ENCODE measurements around the gene DDHD1. TPM values are rescaled to one million over a fixed set of nuclear protein-coding genes. Genes with fewer than 3 reads are reported as not detected.

Gene DDHD1
- polyA plus RNA-seq, 1 of the 3 experiments (the other 2 are of a cell fraction) = 1.9 TPM

DNA sequence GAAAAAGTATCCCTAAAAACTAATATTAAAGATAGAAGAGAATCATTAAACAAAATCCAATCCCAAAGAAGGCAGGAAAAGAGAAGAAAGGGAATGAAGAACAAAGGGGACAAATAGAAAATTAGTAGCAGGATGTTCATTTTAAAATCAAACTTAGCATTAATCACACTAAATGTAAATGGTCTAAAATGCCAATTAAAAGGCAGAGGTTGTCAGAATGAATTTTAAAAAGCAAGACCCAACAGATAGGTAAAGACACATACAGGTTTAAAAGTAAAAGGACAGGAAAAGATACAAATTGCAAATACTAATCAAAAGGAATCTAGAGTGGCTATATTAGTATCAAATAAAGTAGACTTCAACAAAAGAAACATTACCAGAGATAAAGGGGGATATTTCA lies 12.5 kb downstream of the DDHD1 start:
- Histone ChIP-seq H2AFZ (ENCODE audit: low read depth) (no peak overlapping the region), H3K27ac (ENCODE audit: low read depth in 2 of 2, low read length in 1 of 2) (no peak overlapping the region), H4K20me1 (ENCODE audit: insufficient read depth) (no peaks in the 10 kb centered on the region), H3K36me3 (replicated peaks in 1 of 2; ENCODE audit: control insufficient read depth in 1 of 2, insufficient read depth in 2 of 2, low read length in 1 of 2) (peaks cover 0 to 6% of the 10 kb centered on the region in 2 experiments), H3K9ac (no peak overlapping the region), H3K9me3 (peaks cover 31% of the 10 kb centered on the region; the same call in 1 of the 2 replicates), H3K79me2 (ENCODE audit: insufficient read depth) (peaks cover 5% of the 10 kb centered on the region), H3F3A (replicated peaks; ENCODE audit: insufficient read depth) (no peaks in the 10 kb centered on the region), H3K4me3 (ENCODE audit: low read depth in 2 of 2, low read length in 1 of 2) (no peak overlapping the region), H3K4me1 (ENCODE audit: control insufficient read depth in 1 of 2, insufficient read depth in 2 of 2, low read depth in 1 of 2, low read length in 1 of 2) (no peaks in the 10 kb centered on the region), H3K9me2 (no peaks in the 10 kb centered on the region), H3K4me2 (no peak overlapping the region), H3K27me3 (ENCODE audit: insufficient read depth) (no peaks in the 10 kb centered on the region)
- no peak for DNase-seq
- TF ChIP-seq, protein P1, sequence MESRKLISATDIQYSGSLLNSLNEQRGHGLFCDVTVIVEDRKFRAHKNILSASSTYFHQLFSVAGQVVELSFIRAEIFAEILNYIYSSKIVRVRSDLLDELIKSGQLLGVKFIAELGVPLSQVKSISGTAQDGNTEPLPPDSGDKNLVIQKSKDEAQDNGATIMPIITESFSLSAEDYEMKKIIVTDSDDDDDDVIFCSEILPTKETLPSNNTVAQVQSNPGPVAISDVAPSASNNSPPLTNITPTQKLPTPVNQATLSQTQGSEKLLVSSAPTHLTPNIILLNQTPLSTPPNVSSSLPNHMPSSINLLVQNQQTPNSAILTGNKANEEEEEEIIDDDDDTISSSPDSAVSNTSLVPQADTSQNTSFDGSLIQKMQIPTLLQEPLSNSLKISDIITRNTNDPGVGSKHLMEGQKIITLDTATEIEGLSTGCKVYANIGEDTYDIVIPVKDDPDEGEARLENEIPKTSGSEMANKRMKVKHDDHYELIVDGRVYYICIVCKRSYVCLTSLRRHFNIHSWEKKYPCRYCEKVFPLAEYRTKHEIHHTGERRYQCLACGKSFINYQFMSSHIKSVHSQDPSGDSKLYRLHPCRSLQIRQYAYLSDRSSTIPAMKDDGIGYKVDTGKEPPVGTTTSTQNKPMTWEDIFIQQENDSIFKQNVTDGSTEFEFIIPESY (IDR thresholded peaks at IDR 0.05; ENCODE audit: borderline replicate concordance, low read depth) = no peak
- no peak for TF ChIP-seq RXRA (IDR thresholded peaks at IDR 0.05; ENCODE audit: borderline replicate concordance, low read depth)
- POLR2A ChIA-PET = no interaction called here
- CTCF ChIA-PET = interaction anchor here (0.6 to 1.3 kb wide), 4 partner anchors 10 to 165 kb away, joined by 3 to 5 read pairs (median 4); no protein-coding TSS in a partner anchor

DNA sequence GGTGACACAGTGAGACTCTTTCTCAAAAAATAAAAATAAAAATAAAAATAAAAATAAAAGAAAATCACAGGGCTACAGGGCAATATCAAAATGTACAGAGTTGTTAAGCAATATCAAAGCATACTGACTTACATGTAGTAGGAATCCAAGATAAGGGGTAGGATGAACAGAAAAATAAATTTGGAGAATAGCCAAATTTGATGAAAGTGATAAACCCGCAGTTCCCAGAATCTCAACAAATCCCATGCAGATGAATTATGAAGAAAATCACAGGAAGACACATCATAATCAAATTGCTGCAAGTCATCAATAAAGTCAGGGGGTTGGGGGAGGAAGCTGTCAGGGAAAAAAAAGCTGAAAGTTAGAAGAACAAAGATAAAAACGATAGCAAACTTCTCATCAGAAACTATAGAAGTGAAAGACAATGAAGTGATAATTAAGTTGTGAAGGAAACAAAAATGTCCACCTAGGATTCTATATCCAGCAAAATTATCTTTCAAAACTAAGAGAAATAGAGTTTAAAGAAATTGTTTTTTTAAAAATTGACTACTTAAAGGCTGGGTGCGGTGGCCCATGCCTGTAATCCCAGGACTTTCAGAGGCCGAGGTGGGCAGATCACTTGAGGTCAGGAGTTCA lies 15.4 kb downstream of the DDHD1 start:
- no peak overlapping the region for H3K4me3 ChIP-seq (ENCODE audit: low read depth in 2 of 2, low read length in 1 of 2)
- H3K27me3 ChIP-seq (ENCODE audit: insufficient read depth) = no peaks in the 10 kb centered on the region
- H3K79me2 ChIP-seq (ENCODE audit: insufficient read depth) = no peaks in the 10 kb centered on the region; the same call in none of the 2 replicates
- POLR2A ChIA-PET = no interaction called here
- no peaks in the 10 kb centered on the region for H3K9me2 ChIP-seq
- H3K27ac ChIP-seq (ENCODE audit: low read depth in 2 of 2, low read length in 1 of 2) = no peak overlapping the region
- TF ChIP-seq GABPA (IDR thresholded peaks at IDR 0.05; ENCODE audit: low read depth) (no peak), TEAD4 (IDR thresholded peaks at IDR 0.05; ENCODE audit: borderline replicate concordance, insufficient read depth) (no peak), MXI1 (IDR thresholded peaks at IDR 0.05; ENCODE audit: low read depth, low read length) (no peak), MEF2A (IDR thresholded peaks at IDR 0.05; ENCODE audit: borderline replicate concordance, low read depth) (no peak), NRF1 (IDR thresholded peaks at IDR 0.05; ENCODE audit: low read depth, low read length) (no peak), TCF12 (IDR thresholded peaks at IDR 0.05) (no peak), NFIC (IDR thresholded peaks at IDR 0.05; ENCODE audit: borderline replicate concordance) (no peak), RXRA (IDR thresholded peaks at IDR 0.05; ENCODE audit: borderline replicate concordance, low read depth) (no peak), TAF1 (IDR thresholded peaks at IDR 0.05; ENCODE audit: borderline replicate concordance, low read depth, low read length) (no peak), RCOR1 (IDR thresholded peaks at IDR 0.05; ENCODE audit: low read length) (no peak)
- TF ChIP-seq, protein P2, sequence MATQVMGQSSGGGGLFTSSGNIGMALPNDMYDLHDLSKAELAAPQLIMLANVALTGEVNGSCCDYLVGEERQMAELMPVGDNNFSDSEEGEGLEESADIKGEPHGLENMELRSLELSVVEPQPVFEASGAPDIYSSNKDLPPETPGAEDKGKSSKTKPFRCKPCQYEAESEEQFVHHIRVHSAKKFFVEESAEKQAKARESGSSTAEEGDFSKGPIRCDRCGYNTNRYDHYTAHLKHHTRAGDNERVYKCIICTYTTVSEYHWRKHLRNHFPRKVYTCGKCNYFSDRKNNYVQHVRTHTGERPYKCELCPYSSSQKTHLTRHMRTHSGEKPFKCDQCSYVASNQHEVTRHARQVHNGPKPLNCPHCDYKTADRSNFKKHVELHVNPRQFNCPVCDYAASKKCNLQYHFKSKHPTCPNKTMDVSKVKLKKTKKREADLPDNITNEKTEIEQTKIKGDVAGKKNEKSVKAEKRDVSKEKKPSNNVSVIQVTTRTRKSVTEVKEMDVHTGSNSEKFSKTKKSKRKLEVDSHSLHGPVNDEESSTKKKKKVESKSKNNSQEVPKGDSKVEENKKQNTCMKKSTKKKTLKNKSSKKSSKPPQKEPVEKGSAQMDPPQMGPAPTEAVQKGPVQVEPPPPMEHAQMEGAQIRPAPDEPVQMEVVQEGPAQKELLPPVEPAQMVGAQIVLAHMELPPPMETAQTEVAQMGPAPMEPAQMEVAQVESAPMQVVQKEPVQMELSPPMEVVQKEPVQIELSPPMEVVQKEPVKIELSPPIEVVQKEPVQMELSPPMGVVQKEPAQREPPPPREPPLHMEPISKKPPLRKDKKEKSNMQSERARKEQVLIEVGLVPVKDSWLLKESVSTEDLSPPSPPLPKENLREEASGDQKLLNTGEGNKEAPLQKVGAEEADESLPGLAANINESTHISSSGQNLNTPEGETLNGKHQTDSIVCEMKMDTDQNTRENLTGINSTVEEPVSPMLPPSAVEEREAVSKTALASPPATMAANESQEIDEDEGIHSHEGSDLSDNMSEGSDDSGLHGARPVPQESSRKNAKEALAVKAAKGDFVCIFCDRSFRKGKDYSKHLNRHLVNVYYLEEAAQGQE (IDR thresholded peaks at IDR 0.05; ENCODE audit: low read depth, low read length) = no peak
- TF ChIP-seq, protein P3, sequence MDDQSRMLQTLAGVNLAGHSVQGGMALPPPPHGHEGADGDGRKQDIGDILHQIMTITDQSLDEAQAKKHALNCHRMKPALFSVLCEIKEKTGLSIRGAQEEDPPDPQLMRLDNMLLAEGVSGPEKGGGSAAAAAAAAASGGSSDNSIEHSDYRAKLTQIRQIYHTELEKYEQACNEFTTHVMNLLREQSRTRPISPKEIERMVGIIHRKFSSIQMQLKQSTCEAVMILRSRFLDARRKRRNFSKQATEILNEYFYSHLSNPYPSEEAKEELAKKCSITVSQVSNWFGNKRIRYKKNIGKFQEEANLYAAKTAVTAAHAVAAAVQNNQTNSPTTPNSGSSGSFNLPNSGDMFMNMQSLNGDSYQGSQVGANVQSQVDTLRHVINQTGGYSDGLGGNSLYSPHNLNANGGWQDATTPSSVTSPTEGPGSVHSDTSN (IDR thresholded peaks at IDR 0.05) = no peak
- TF ChIP-seq, protein P4, sequence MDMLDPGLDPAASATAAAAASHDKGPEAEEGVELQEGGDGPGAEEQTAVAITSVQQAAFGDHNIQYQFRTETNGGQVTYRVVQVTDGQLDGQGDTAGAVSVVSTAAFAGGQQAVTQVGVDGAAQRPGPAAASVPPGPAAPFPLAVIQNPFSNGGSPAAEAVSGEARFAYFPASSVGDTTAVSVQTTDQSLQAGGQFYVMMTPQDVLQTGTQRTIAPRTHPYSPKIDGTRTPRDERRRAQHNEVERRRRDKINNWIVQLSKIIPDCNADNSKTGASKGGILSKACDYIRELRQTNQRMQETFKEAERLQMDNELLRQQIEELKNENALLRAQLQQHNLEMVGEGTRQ (IDR thresholded peaks at IDR 0.05; ENCODE audit: borderline replicate concordance, low read depth, low read length) = no peak
- TF ChIP-seq, protein P5, sequence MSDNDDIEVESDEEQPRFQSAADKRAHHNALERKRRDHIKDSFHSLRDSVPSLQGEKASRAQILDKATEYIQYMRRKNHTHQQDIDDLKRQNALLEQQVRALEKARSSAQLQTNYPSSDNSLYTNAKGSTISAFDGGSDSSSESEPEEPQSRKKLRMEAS (IDR thresholded peaks at IDR 0.05; ENCODE audit: low read depth) = no peak
- TF ChIP-seq, protein P6, sequence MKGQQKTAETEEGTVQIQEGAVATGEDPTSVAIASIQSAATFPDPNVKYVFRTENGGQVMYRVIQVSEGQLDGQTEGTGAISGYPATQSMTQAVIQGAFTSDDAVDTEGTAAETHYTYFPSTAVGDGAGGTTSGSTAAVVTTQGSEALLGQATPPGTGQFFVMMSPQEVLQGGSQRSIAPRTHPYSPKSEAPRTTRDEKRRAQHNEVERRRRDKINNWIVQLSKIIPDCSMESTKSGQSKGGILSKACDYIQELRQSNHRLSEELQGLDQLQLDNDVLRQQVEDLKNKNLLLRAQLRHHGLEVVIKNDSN (IDR thresholded peaks at IDR 0.05; ENCODE audit: borderline replicate concordance, low read depth) = no peak
- CTCF ChIA-PET = no interaction called here
- no peak overlapping the region for H3K4me2 ChIP-seq
- no peak for DNase-seq
- no peaks in the 10 kb centered on the region for H3K4me1 ChIP-seq (ENCODE audit: control insufficient read depth in 1 of 2, insufficient read depth in 2 of 2, low read depth in 1 of 2, low read length in 1 of 2)
- no peak overlapping the region for H3K9ac ChIP-seq
- peaks cover 31% of the 10 kb centered on the region; the same call in 1 of the 2 replicates for H3K9me3 ChIP-seq
- H2AFZ ChIP-seq (ENCODE audit: low read depth) = no peak overlapping the region
- peaks cover 0 to 6% of the 10 kb centered on the region in 2 experiments for H3K36me3 ChIP-seq (replicated peaks in 1 of 2; ENCODE audit: control insufficient read depth in 1 of 2, insufficient read depth in 2 of 2, low read length in 1 of 2)
- no peaks in the 10 kb centered on the region for H3F3A ChIP-seq (replicated peaks; ENCODE audit: insufficient read depth)
- no peaks in the 10 kb centered on the region for H4K20me1 ChIP-seq (ENCODE audit: insufficient read depth)
- 56% methylated on average over 4 of the region's 4 CpGs for WGBS (ENCODE audit: low lambda C conversion rate)

Measured in SK-N-SH (cell line).